ENCODE measurements around the gene FOXN4.

DNA sequence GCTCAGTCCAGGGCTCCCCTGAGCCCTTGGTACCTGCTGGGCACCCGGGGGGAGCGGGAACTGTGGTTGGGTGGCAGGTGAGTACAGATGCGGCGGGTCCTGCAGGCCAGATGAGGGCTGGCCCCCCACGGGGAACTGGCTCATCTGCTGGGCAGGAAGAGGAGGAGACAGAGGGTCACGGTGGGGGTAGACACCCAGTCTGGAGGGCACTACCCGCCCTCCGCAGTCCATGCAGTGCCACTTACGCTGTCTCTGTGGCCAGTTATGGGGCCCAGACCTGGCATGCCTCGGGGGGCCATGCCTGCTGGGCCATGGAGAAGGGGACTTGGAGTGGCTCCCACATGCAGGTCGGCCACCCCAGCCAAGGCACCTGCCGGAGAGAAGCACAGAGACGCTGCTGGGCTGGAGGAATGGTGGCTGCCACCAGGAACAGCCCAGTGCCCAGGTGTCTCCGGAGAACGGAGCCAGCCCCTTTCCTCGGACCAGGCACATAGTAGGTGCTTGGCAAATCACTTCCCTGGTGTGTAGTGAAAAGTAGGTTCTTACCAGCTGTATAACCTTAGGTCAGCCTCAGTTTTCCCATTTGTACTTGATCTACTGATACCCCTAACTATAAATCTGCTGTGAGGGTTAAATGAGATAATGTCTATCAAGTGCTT is 21.1 kb downstream of the FOXN4 start:
- TF ChIP-seq, protein P1, sequence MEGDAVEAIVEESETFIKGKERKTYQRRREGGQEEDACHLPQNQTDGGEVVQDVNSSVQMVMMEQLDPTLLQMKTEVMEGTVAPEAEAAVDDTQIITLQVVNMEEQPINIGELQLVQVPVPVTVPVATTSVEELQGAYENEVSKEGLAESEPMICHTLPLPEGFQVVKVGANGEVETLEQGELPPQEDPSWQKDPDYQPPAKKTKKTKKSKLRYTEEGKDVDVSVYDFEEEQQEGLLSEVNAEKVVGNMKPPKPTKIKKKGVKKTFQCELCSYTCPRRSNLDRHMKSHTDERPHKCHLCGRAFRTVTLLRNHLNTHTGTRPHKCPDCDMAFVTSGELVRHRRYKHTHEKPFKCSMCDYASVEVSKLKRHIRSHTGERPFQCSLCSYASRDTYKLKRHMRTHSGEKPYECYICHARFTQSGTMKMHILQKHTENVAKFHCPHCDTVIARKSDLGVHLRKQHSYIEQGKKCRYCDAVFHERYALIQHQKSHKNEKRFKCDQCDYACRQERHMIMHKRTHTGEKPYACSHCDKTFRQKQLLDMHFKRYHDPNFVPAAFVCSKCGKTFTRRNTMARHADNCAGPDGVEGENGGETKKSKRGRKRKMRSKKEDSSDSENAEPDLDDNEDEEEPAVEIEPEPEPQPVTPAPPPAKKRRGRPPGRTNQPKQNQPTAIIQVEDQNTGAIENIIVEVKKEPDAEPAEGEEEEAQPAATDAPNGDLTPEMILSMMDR (IDR thresholded peaks at IDR 0.05), result no peak
- TF ChIP-seq POLR2A (IDR thresholded peaks at IDR 0.05) (no peak), POLR2AphosphoS5 (IDR thresholded peaks at IDR 0.05) (no peak)
